Dendritic cell treated with granulocyte-macrophage colony-stimulating factor and Interleukin-4, amounts not matched to agents 40 ng/mL and 50 ng/mL, for 4 days (primary cell): ENCODE measurements around the gene GSTM2.
"Not testable (repeated sequence)": the region's sequence is repeated elsewhere in the genome, so short reads cannot be mapped to it uniquely, and the experiment has no call there.

Source experiments
- H3K27ac Mint-ChIP-seq: one replicate; pipeline ENCODE4 v1.8.0; 2022; ENCODE audit warnings: mild to moderate bottlenecking, mixed read lengths
- H3K27me3 Mint-ChIP-seq: one replicate; pipeline ENCODE4 v1.8.0; 2022; ENCODE audit warnings: mild to moderate bottlenecking, mixed read lengths
- H3K36me3 Mint-ChIP-seq: one replicate; pipeline ENCODE4 v1.8.0; 2022; ENCODE audit warnings: low read depth, mixed read lengths
- H3K4me1 Mint-ChIP-seq: one replicate; pipeline ENCODE4 v1.8.0; 2022; ENCODE audit warnings: low read depth, mixed read lengths
- H3K4me3 Mint-ChIP-seq: one replicate; pipeline ENCODE4 v1.8.0; 2022; ENCODE audit warnings: mild to moderate bottlenecking, moderate library complexity, mixed read lengths
- H3K9me3 Mint-ChIP-seq: one replicate; pipeline ENCODE4 v1.8.0; 2022; ENCODE audit warnings: mixed read lengths
- intact Hi-C: fragments of 100-400 bp; cut with micrococcal nuclease; formaldehyde crosslinking; loops from one replicate; pipeline ENCODE4 v1.15.0; 2022

The GSTM2 gene

GRCh38 chr1:109668123-109668775 lies 392 bp downstream of the GSTM2 start:
- Mint-ChIP-seq H3K27ac (no peak overlapping the region), H3K36me3 (peaks cover 7% of the 10 kb centered on the region), H3K4me1 (peaks cover 9% of the 10 kb centered on the region), H3K9me3 (no peaks in the 10 kb centered on the region), H3K4me3 (peak overlapping the region; percentile 58), H3K27me3 (peaks cover 2% of the 10 kb centered on the region)
- intact Hi-C loops: no loop called here

GRCh38 chr1:109669246-109669948 lies 1.5 kb downstream of the GSTM2 start:
- H3K27me3 Mint-ChIP-seq: peaks cover 2% of the 10 kb centered on the region
- H3K4me1 Mint-ChIP-seq: peaks cover 9% of the 10 kb centered on the region
- H3K9me3 Mint-ChIP-seq: no peaks in the 10 kb centered on the region
- no peak overlapping the region for H3K27ac Mint-ChIP-seq
- H3K36me3 Mint-ChIP-seq: peaks cover 7% of the 10 kb centered on the region
- no peak overlapping the region for H3K4me3 Mint-ChIP-seq
- intact Hi-C loops: no loop called here

DNA sequence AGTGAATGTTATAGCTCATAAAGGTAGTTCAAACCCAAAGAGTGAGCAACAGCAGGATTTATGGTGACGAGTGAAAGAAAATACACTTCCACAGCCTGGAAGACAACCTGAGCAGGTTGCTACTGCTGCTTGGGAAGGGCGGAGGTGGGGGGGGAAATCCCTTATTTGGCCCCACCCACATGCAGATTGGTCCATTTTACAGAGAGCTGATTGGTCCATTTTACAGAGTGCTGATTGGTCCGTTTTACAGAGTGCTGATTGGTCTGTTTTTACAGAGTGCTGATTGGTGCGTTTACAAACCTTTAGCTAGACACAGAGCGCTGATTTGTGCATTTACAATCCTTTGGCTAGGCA lies 2.1 kb downstream of the GSTM2 start:
- H3K27ac Mint-ChIP-seq, intact Hi-C loops, H3K27me3 Mint-ChIP-seq, H3K4me1 Mint-ChIP-seq, H3K36me3 Mint-ChIP-seq, H3K4me3 Mint-ChIP-seq, H3K9me3 Mint-ChIP-seq: not testable (repeated sequence)

- Mint-ChIP-seq H3K9me3 (no peaks in the 10 kb centered on the region), H3K27me3 (peaks cover 2% of the 10 kb centered on the region), H3K4me3 (no peak overlapping the region), H3K4me1 (peaks cover 9% of the 10 kb centered on the region), H3K36me3 (no peaks in the 10 kb centered on the region), H3K27ac (no peak overlapping the region)
- intact Hi-C loops: no loop called here
Observed at GRCh38 chr1:109671067-109671466, 3.2 kb downstream of the GSTM2 start.

DNA sequence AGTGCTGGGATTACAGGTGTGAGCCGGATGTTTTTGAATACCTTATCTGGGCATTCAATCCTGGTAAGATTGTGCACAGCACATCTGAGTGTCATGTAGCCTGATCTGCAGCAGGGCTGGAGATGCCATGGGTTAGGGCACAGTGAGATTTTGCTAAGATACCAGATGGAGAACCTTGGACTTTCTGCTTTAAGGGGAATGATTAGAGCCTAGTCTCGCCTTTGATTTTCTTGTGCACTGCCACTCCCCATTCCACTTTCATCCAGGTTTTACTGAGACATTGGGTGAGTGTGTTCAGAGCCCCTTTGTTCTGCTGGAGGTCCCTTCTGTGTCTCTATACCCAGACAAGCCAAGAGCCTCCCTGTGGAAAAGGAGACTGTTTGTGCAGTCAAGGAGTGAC lies 6.0 kb downstream of the GSTM2 start:
- H3K36me3 Mint-ChIP-seq, H3K9me3 Mint-ChIP-seq, H3K27ac Mint-ChIP-seq, H3K27me3 Mint-ChIP-seq, intact Hi-C loops, H3K4me1 Mint-ChIP-seq, H3K4me3 Mint-ChIP-seq: not testable (repeated sequence)

GRCh38 chr1:109676683-109677381 lies 9.0 kb downstream of the GSTM2 start:
- H3K27me3 Mint-ChIP-seq, H3K4me1 Mint-ChIP-seq, H3K4me3 Mint-ChIP-seq, intact Hi-C loops, H3K27ac Mint-ChIP-seq, H3K9me3 Mint-ChIP-seq, H3K36me3 Mint-ChIP-seq: not testable (repeated sequence)

GRCh38 chr1:109677459-109677858 lies 9.6 kb downstream of the GSTM2 start:
- Mint-ChIP-seq H3K36me3 (no peaks in the 10 kb centered on the region), H3K9me3 (no peaks in the 10 kb centered on the region), H3K4me3 (no peak overlapping the region), H3K27me3 (no peaks in the 10 kb centered on the region), H3K4me1 (no peaks in the 10 kb centered on the region), H3K27ac (no peak overlapping the region)
- intact Hi-C loops: no loop called here

DNA sequence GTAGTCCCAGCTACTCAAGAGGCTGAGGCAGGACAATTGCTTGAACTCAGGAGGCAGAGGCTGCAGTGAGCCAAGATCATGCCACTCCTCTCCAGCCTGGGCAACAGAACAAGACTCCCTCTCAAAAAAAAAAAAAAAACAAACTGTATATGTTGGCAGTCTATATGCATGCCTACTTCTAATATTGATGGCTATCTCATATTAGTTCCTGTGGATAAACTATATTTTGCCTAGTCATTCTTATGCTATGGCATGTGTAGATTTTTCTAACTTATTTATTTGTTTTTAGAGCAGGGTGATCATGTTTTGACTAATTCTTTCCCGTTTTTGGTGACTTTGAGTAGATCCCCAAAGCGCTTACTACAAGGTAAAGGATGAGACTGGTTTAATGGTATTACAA lies 10.8 kb downstream of the GSTM2 start:
- H3K4me1 Mint-ChIP-seq, H3K27ac Mint-ChIP-seq, H3K4me3 Mint-ChIP-seq, H3K36me3 Mint-ChIP-seq, intact Hi-C loops, H3K27me3 Mint-ChIP-seq, H3K9me3 Mint-ChIP-seq: not testable (repeated sequence)

- H3K4me3 Mint-ChIP-seq, H3K4me1 Mint-ChIP-seq: not testable (repeated sequence)
Observed at GRCh38 chr1:109684777-109685176, 16.9 kb downstream of the GSTM2 start.

GRCh38 chr1:109685399-109685798 lies 17.5 kb downstream of the GSTM2 start:
- H3K27ac Mint-ChIP-seq, H3K4me3 Mint-ChIP-seq, intact Hi-C loops, H3K9me3 Mint-ChIP-seq, H3K27me3 Mint-ChIP-seq: not testable (repeated sequence)
- Mint-ChIP-seq H3K4me1 (peaks cover 11% of the 10 kb centered on the region), H3K36me3 (peaks cover 16% of the 10 kb centered on the region)

More at GRCh38 chr1:109684777-109685176, 16.9 kb downstream of the GSTM2 start:
- intact Hi-C loops, H3K9me3 Mint-ChIP-seq, H3K27ac Mint-ChIP-seq, H3K27me3 Mint-ChIP-seq: not testable (repeated sequence)
- peaks cover 10% of the 10 kb centered on the region for H3K36me3 Mint-ChIP-seq

GRCh38 chr1:109685890-109686289 lies 18.0 kb downstream of the GSTM2 start:
- Mint-ChIP-seq H3K4me1 (peaks cover 11% of the 10 kb centered on the region), H3K36me3 (peaks cover 20% of the 10 kb centered on the region)
- H3K27ac Mint-ChIP-seq, intact Hi-C loops, H3K4me3 Mint-ChIP-seq, H3K9me3 Mint-ChIP-seq, H3K27me3 Mint-ChIP-seq: not testable (repeated sequence)

GRCh38 chr1:109687109-109687508 lies 19.3 kb downstream of the GSTM2 start:
- Mint-ChIP-seq H3K27ac (peak overlapping the region; percentile 87), H3K4me3 (peak overlapping the region; percentile 78), H3K36me3 (peaks cover 20% of the 10 kb centered on the region), H3K4me1 (peaks cover 16% of the 10 kb centered on the region)
- intact Hi-C loops, H3K27me3 Mint-ChIP-seq, H3K9me3 Mint-ChIP-seq: not testable (repeated sequence)

GRCh38 chr1:109687641-109688499 lies 20.0 kb downstream of the GSTM2 start, which contains the start of gene GSTM1:
TSS of gene GSTM1 (plus strand) at chr1:109687817. CDS start at chr1:109687874, 57 bp downstream.
- peaks cover 3% of the 10 kb centered on the region for H3K27me3 Mint-ChIP-seq

More at GRCh38 chr1:109687641-109688499, 20.0 kb downstream of the GSTM2 start, which contains the start of gene GSTM1:
- peaks cover 20% of the 10 kb centered on the region for H3K36me3 Mint-ChIP-seq
- peak within 1 kb of the TSS; percentile 78 for H3K4me3 Mint-ChIP-seq
- intact Hi-C loops: no loop called here
- H3K27ac Mint-ChIP-seq: peak within 1 kb of the TSS; percentile 87
- H3K9me3 Mint-ChIP-seq: no peaks in the 10 kb centered on the region
- peaks cover 16% of the 10 kb centered on the region for H3K4me1 Mint-ChIP-seq
